ENCODE measurements around the gene IKBKG. TPM values are rescaled to one million over a fixed set of nuclear protein-coding genes. Genes with fewer than 3 reads are reported as not detected.
A peak's percentile ranks its signal among the peaks of the same experiment; 100 is the strongest.
"Not testable (repeated sequence)": the region's sequence is repeated elsewhere in the genome, so short reads cannot be mapped to it uniquely, and the experiment has no call there.

IKBKG gene, protein sequence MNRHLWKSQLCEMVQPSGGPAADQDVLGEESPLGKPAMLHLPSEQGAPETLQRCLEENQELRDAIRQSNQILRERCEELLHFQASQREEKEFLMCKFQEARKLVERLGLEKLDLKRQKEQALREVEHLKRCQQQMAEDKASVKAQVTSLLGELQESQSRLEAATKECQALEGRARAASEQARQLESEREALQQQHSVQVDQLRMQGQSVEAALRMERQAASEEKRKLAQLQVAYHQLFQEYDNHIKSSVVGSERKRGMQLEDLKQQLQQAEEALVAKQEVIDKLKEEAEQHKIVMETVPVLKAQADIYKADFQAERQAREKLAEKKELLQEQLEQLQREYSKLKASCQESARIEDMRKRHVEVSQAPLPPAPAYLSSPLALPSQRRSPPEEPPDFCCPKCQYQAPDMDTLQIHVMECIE
- 9.7 TPM for polyA plus RNA-seq (2013, experiment 1 of 2)
- 9.8 TPM for polyA plus RNA-seq (2013, experiment 2 of 2)

DNA sequence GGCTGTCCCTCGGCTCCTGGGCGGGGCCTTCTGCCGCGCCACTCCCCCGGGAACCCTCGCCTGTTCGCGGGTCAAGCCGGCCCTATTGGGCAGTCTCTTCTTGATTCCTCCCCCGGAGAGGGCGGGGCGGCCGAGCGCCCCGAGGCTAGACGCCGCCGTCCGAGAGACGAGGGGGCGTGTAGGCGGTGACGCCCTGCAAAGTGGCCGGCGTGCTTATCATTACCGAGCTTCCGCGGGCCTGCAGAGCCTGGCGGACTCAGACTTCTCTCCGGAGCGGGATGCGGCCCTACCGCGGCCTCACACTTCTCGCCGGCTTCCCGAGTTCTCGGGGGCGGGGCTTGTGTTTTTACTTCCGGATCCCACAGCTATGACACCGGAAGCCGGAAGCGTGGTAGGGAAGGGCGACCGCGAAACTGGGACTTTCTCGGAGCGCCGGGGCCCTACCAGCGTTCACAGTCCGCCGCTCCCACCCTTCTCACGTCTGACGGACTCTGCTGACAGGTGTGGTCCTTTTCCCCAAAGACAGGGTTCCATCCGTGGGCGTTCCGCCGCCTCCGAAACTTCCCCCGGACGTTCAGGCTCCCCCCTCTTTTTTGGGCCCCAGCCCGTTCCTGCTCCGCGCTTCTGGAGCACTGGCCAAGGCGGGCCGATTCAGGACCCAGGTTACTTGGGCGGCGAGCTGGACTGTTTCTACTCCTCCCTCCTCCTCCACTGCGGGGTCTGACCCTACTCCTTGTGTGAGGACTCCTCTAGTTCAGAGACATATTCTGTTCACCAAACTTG lies at the start of gene IKBKG:
IKBKG (plus strand) TSS at position 376 of the 783 bp plus-strand sequence. CDS start 4,383 bp downstream, outside the sequence.
- H2BK15ac ChIP-seq (ENCODE audit: low read length): no peak within 1 kb of the TSS
- no peaks in the 10 kb centered on the region for H3K9me3 ChIP-seq (replicated peaks in 1 of 2; ENCODE audit: control insufficient read depth in 2 of 2, insufficient read depth in 1 of 2, low read depth in 1 of 2, low read length in 2 of 2)
- no peak within 1 kb of the TSS for H4K8ac ChIP-seq (ENCODE audit: low read depth, low read length)
- no peak within 1 kb of the TSS for H4K91ac ChIP-seq (ENCODE audit: low read depth, low read length, poor library complexity)
- no peak within 1 kb of the TSS for H2BK12ac ChIP-seq (ENCODE audit: low read length)
- H2AFZ ChIP-seq (ENCODE audit: low read length): peak within 1 kb of the TSS; percentile 97
- peak within 1 kb of the TSS; percentile 80 for H3K4me2 ChIP-seq (ENCODE audit: insufficient read depth, low read length, poor library complexity, severe bottlenecking)
- peaks cover 4 to 5% of the 10 kb centered on the region in 2 donors for H3K4me1 ChIP-seq (ENCODE audit: control insufficient read depth in 2 of 2, insufficient read depth in 1 of 2, low read depth in 1 of 2, low read length in 2 of 2)
- peak within 1 kb of the TSS; percentile 94 for H3K18ac ChIP-seq (ENCODE audit: low read length)
- H3K14ac ChIP-seq (ENCODE audit: low read length): no peak within 1 kb of the TSS
- H3K36me3 ChIP-seq (replicated peaks in 1 of 2; ENCODE audit: control insufficient read depth in 2 of 2, insufficient read depth in 2 of 2, low read length in 2 of 2): peaks cover 6 to 23% of the 10 kb centered on the region in 2 donors
- H3K23ac ChIP-seq (ENCODE audit: low read depth, low read length, poor library complexity): no peak within 1 kb of the TSS
- peak within 1 kb of the TSS; percentile 93 for H3K27ac ChIP-seq (replicated peaks; ENCODE audit: low read length)
- peak within 1 kb of the TSS; percentile 82 to 95 for H3K4me3 ChIP-seq (ENCODE audit: low read length in 2 of 2)
- no peak within 1 kb of the TSS for H2BK120ac ChIP-seq (ENCODE audit: low read depth, low read length)
- peak within 1 kb of the TSS; percentile 91 for H3K9ac ChIP-seq (ENCODE audit: low read depth, low read length, poor library complexity)
- peaks cover 0 to 3% (median 0%) of the 10 kb centered on the region in 3 experiments for H3K27me3 ChIP-seq (ENCODE audit: control insufficient read depth in 3 of 3, insufficient read depth in 3 of 3, low read depth in 1 of 3, low read length in 3 of 3)
- H3K4ac ChIP-seq (ENCODE audit: low read length): no peak within 1 kb of the TSS
- peak within 1 kb of the TSS; percentile 90 for H2BK5ac ChIP-seq (ENCODE audit: low read length)
- peak; percentile 83 for DNase-seq (ENCODE audit: low spot score)
- no CpG with 5 or more reads among the region's 69 CpGs for WGBS, 2 donors (ENCODE audit: extremely low coverage in 2 of 2, insufficient read length in 2 of 2, insufficient replicate concordance in 1 of 2)
- no peak within 1 kb of the TSS for H2AK5ac ChIP-seq (ENCODE audit: low read depth, low read length)
- H3K79me1 ChIP-seq (ENCODE audit: low read depth, low read length): peaks cover 3% of the 10 kb centered on the region

DNA sequence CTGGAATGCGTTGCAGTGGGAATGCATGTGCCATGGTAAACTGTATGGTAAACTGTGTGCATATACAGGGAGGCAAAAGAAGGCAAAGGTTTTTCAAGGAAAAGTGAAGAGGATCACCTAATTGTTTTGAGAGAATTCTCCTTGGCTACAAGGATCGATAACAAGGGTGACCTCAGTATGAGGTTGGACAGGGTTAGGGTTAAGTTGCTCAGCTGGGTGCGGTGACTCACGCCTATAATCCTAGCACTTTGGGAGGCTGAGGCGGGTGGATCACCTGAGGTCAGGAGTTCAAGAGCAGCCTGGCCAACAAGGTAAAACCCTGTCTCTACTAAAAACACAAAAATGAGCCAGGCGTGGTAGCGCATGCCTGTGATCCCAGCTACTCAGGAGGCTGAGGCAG lies 46.0 kb upstream of the IKBKG start:
- H3K4me2 ChIP-seq (ENCODE audit: insufficient read depth, low read length, poor library complexity, severe bottlenecking); H3K23ac ChIP-seq (ENCODE audit: low read depth, low read length, poor library complexity); H3K18ac ChIP-seq (ENCODE audit: low read length); H2BK5ac ChIP-seq (ENCODE audit: low read length); H3K27ac ChIP-seq (replicated peaks; ENCODE audit: low read length); H3K4me1 ChIP-seq (ENCODE audit: control insufficient read depth in 2 of 2, insufficient read depth in 1 of 2, low read depth in 1 of 2, low read length in 2 of 2); H3K4me3 ChIP-seq (ENCODE audit: low read length in 2 of 2); H4K91ac ChIP-seq (ENCODE audit: low read depth, low read length, poor library complexity); H2BK120ac ChIP-seq (ENCODE audit: low read depth, low read length); H3K14ac ChIP-seq (ENCODE audit: low read length); H3K9me3 ChIP-seq (replicated peaks in 1 of 2; ENCODE audit: control insufficient read depth in 2 of 2, insufficient read depth in 1 of 2, low read depth in 1 of 2, low read length in 2 of 2); H3K4ac ChIP-seq (ENCODE audit: low read length); DNase-seq (ENCODE audit: low spot score); H3K36me3 ChIP-seq (replicated peaks in 1 of 2; ENCODE audit: control insufficient read depth in 2 of 2, insufficient read depth in 2 of 2, low read length in 2 of 2); H3K27me3 ChIP-seq (ENCODE audit: control insufficient read depth in 3 of 3, insufficient read depth in 3 of 3, low read depth in 1 of 3, low read length in 3 of 3); H4K8ac ChIP-seq (ENCODE audit: low read depth, low read length); H3K79me1 ChIP-seq (ENCODE audit: low read depth, low read length); H2AFZ ChIP-seq (ENCODE audit: low read length); H2BK12ac ChIP-seq (ENCODE audit: low read length); H2BK15ac ChIP-seq (ENCODE audit: low read length); H2AK5ac ChIP-seq (ENCODE audit: low read depth, low read length); H3K9ac ChIP-seq (ENCODE audit: low read depth, low read length, poor library complexity): not testable (repeated sequence)
- WGBS, 2 donors (ENCODE audit: extremely low coverage in 2 of 2, insufficient read length in 2 of 2, insufficient replicate concordance in 1 of 2): no CpG with 5 or more reads among the region's 7 CpGs

DNA sequence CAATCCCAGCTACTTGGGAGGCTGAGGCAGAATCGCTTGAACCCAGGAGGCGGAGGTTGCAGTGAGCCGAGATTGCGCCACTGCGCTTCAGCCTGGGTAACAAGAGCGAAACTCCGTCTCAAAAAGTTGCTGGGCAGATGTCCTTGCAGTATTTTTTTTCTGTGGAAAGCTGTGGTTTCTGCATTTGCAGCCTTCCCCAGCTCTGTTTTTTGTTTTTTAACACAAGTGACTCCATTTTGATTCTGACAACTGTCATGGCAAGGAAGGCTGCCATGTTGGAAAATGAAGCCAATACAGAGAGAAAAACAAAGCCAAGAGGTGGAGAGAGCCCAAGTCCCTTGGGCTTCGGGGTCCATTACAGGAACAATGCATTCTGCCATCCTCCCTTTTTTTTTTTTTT lies 45.3 kb upstream of the IKBKG start:
- H3K9ac ChIP-seq (ENCODE audit: low read depth, low read length, poor library complexity): no peak overlapping the region
- no CpG with 5 or more reads among the region's 8 CpGs for WGBS, 2 donors (ENCODE audit: extremely low coverage in 2 of 2, insufficient read length in 2 of 2, insufficient replicate concordance in 1 of 2)
- H3K36me3 ChIP-seq (replicated peaks in 1 of 2; ENCODE audit: control insufficient read depth in 2 of 2, insufficient read depth in 2 of 2, low read length in 2 of 2): peaks cover 0 to 7% of the 10 kb centered on the region in 2 donors
- no peak overlapping the region for H4K91ac ChIP-seq (ENCODE audit: low read depth, low read length, poor library complexity)
- H2BK120ac ChIP-seq (ENCODE audit: low read depth, low read length): no peak overlapping the region
- H4K8ac ChIP-seq (ENCODE audit: low read depth, low read length): no peak overlapping the region
- no peak overlapping the region for H3K27ac ChIP-seq (replicated peaks; ENCODE audit: low read length)
- no peaks in the 10 kb centered on the region for H3K27me3 ChIP-seq (ENCODE audit: control insufficient read depth in 3 of 3, insufficient read depth in 3 of 3, low read depth in 1 of 3, low read length in 3 of 3)
- H2BK15ac ChIP-seq (ENCODE audit: low read length): no peak overlapping the region
- H3K79me1 ChIP-seq (ENCODE audit: low read depth, low read length): no peaks in the 10 kb centered on the region
- no peak overlapping the region for H2AFZ ChIP-seq (ENCODE audit: low read length)
- no peak overlapping the region for H3K4me2 ChIP-seq (ENCODE audit: insufficient read depth, low read length, poor library complexity, severe bottlenecking)
- H3K23ac ChIP-seq (ENCODE audit: low read depth, low read length, poor library complexity): no peak overlapping the region
- no peak overlapping the region for H2BK12ac ChIP-seq (ENCODE audit: low read length)
- H3K18ac ChIP-seq (ENCODE audit: low read length): no peak overlapping the region
- H3K14ac ChIP-seq (ENCODE audit: low read length): no peak overlapping the region
- H2AK5ac ChIP-seq (ENCODE audit: low read depth, low read length): no peak overlapping the region
- DNase-seq (ENCODE audit: low spot score): no peak
- no peak overlapping the region for H2BK5ac ChIP-seq (ENCODE audit: low read length)
- H3K9me3 ChIP-seq (replicated peaks in 1 of 2; ENCODE audit: control insufficient read depth in 2 of 2, insufficient read depth in 1 of 2, low read depth in 1 of 2, low read length in 2 of 2): no peaks in the 10 kb centered on the region
- peaks cover 0 to 3% of the 10 kb centered on the region in 2 donors for H3K4me1 ChIP-seq (ENCODE audit: control insufficient read depth in 2 of 2, insufficient read depth in 1 of 2, low read depth in 1 of 2, low read length in 2 of 2)
- H3K4ac ChIP-seq (ENCODE audit: low read length): no peak overlapping the region
- H3K4me3 ChIP-seq (ENCODE audit: low read length in 2 of 2): no peak overlapping the region

DNA sequence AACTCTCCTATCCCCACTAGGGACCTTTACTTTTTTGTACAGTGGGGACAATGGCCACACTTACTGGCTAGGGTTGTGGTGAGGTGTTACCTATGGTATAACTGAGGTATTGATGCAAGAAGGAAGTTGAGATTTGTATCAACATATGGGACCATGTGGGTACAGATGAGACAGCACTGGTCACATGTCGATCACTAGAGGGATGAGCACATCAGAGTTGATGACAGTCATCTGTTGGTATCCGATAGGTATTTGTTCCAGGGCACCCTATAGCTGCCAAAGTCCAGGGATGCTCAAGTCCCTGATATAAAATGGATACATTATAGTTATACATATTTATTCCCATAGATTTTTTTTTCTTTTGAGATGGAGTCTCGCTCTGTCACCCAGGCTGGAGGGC lies 44.4 kb upstream of the IKBKG start:
- no CpG with 5 or more reads among the region's 3 CpGs for WGBS, 2 donors (ENCODE audit: extremely low coverage in 2 of 2, insufficient read length in 2 of 2, insufficient replicate concordance in 1 of 2)

More for the DNA sequence above, 44.4 kb upstream of the IKBKG start:
- Histone ChIP-seq H3K79me1 (ENCODE audit: low read depth, low read length) (no peaks in the 10 kb centered on the region), H2AK5ac (ENCODE audit: low read depth, low read length) (no peak overlapping the region), H3K27ac (replicated peaks; ENCODE audit: low read length) (no peak overlapping the region), H3K4ac (ENCODE audit: low read length) (no peak overlapping the region), H2BK12ac (ENCODE audit: low read length) (no peak overlapping the region), H2AFZ (ENCODE audit: low read length) (no peak overlapping the region), H3K4me3 (ENCODE audit: low read length in 2 of 2) (no peak overlapping the region), H3K9me3 (replicated peaks in 1 of 2; ENCODE audit: control insufficient read depth in 2 of 2, insufficient read depth in 1 of 2, low read depth in 1 of 2, low read length in 2 of 2) (no peaks in the 10 kb centered on the region), H3K23ac (ENCODE audit: low read depth, low read length, poor library complexity) (no peak overlapping the region), H4K8ac (ENCODE audit: low read depth, low read length) (no peak overlapping the region), H3K18ac (ENCODE audit: low read length) (no peak overlapping the region), H2BK120ac (ENCODE audit: low read depth, low read length) (no peak overlapping the region), H3K27me3 (ENCODE audit: control insufficient read depth in 3 of 3, insufficient read depth in 3 of 3, low read depth in 1 of 3, low read length in 3 of 3) (no peaks in the 10 kb centered on the region), H3K14ac (ENCODE audit: low read length) (no peak overlapping the region), H3K4me2 (ENCODE audit: insufficient read depth, low read length, poor library complexity, severe bottlenecking) (no peak overlapping the region), H2BK5ac (ENCODE audit: low read length) (no peak overlapping the region), H4K91ac (ENCODE audit: low read depth, low read length, poor library complexity) (no peak overlapping the region), H3K36me3 (replicated peaks in 1 of 2; ENCODE audit: control insufficient read depth in 2 of 2, insufficient read depth in 2 of 2, low read length in 2 of 2) (peaks cover 0 to 7% of the 10 kb centered on the region in 2 donors), H3K4me1 (ENCODE audit: control insufficient read depth in 2 of 2, insufficient read depth in 1 of 2, low read depth in 1 of 2, low read length in 2 of 2) (peaks cover 0 to 3% of the 10 kb centered on the region in 2 donors), H2BK15ac (ENCODE audit: low read length) (no peak overlapping the region), H3K9ac (ENCODE audit: low read depth, low read length, poor library complexity) (no peak overlapping the region)
- no peak for DNase-seq (ENCODE audit: low spot score)

Data from neuronal stem cell (in vitro differentiated cells).